ENCODE results near the gene PAPPA.

DNA sequence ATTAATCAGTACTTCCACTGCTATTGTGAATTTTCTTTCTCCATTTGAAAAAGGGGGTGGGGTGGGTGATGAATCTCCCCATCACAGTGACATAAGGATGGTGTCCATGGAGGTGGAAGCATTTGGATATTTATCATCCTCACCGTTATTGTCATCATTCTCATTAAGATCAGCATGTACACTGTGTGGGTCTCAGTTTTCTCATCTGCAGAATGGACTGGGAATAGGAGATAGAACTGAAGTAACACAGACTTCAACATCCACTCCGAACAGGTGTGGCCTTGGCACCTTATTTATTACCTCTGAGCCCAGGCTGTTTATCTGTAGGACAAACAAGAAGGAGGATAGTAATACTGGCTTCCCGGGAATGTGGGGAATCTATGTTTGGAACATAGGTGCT is 165.9 kb downstream of the PAPPA start:
- no peak for TF ChIP-seq POLR2A (IDR thresholded peaks at IDR 0.05)
- TF ChIP-seq, protein P1, sequence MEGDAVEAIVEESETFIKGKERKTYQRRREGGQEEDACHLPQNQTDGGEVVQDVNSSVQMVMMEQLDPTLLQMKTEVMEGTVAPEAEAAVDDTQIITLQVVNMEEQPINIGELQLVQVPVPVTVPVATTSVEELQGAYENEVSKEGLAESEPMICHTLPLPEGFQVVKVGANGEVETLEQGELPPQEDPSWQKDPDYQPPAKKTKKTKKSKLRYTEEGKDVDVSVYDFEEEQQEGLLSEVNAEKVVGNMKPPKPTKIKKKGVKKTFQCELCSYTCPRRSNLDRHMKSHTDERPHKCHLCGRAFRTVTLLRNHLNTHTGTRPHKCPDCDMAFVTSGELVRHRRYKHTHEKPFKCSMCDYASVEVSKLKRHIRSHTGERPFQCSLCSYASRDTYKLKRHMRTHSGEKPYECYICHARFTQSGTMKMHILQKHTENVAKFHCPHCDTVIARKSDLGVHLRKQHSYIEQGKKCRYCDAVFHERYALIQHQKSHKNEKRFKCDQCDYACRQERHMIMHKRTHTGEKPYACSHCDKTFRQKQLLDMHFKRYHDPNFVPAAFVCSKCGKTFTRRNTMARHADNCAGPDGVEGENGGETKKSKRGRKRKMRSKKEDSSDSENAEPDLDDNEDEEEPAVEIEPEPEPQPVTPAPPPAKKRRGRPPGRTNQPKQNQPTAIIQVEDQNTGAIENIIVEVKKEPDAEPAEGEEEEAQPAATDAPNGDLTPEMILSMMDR (IDR thresholded peaks at IDR 0.05): no peak
